Measurements from ENCODE around the gene SHKBP1.
"Not testable (repeated sequence)": the region's sequence is repeated elsewhere in the genome, so short reads cannot be mapped to it uniquely, and the experiment has no call there.

SHKBP1 gene

DNA sequence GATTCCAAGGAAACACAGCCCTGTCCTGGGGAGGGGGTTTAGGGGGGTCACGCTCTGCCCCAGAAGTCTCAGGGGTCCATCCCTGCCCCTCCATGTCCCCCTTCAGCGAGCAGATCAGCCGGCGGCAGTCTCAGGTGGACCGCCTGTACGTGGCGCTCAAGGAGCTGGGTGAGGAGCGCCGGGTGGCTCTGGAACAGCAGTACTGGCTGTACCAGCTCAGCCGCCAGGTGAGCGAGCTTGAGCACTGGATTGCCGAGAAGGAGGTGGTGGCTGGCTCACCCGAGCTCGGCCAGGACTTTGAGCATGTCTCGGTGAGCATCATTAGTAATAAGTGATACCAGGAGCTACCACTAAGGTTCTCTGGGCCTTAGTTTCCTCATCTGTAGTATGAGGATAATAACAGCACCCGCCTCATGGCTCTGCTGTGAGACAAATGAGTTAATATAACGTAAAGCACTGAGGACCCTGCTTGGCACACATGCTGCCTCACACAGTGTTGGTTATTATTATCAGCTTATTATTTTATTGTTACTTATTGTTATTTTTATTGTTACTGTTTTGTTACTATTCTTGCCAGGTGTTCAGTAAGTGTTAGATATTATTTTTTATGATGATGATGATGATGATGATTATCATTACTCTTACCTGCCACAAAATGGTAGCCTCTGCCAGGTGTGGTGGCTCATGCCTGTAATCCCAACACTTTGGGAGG lies 20.5 kb upstream of the SHKBP1 start:
- DNase-seq (ENCODE audit: extremely low read depth in 1 of 2, low read depth in 1 of 2) = no peak

DNA sequence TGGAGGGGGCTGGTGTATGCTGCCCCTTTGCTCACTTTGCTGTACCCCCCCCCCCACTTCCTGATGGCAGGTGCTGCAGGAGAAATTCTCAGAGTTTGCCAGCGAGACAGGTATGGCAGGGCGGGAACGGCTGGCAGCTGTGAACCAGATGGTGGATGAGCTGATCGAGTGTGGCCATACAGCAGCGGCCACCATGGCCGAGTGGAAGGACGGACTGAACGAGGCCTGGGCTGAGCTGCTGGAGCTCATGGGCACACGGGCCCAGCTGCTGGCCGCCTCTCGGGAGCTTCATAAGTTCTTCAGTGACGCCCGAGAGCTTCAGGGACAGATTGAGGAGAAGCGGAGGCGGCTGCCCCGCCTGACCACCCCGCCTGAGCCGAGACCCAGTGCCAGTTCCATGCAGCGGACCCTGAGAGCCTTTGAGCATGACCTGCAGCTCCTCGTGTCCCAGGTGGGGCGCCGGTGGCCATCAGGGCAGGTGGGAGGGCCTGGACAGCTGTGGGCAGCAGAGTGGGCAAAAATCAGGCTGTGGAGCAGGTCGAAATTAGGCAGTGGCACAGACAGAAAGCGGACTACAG lies 19.6 kb upstream of the SHKBP1 start:
- no peak for DNase-seq (ENCODE audit: extremely low read depth in 1 of 2, low read depth in 1 of 2)

DNA sequence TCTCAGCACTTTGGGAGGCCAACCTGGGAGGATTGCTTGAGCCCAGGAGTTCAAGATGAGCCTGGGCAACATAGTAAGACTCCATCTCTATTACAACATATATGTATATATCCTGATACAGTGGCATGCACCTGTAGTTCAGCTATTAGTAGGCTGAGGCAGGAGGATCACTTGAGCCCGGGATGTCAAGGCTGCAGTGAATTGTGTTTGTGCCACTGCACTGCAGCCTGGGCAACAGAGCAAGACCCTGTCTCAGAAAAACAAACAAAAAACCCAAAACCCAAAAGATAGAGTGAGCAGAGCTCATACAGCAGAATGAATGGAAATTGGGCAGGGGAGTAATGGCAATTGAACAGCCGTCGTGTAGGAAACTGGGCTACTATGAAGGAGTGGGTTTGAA lies 17.3 kb upstream of the SHKBP1 start:
- no peak for DNase-seq (ENCODE audit: extremely low read depth in 1 of 2, low read depth in 1 of 2)

DNA sequence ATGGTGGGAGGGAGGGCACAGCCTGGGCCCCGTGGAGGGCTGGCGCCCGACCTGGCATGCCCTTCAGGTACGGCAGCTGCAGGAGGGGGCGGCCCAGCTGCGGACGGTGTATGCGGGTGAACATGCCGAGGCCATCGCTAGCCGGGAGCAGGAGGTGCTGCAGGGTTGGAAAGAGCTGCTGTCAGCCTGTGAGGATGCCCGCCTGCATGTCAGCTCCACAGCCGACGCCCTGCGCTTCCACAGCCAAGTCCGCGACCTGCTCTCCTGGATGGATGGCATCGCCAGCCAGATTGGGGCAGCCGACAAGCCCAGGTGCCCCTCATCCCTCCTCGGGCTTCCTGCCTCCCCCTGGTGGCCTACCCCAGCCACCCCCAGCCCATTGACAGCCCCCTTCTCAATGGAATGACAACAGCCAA lies 16.6 kb upstream of the SHKBP1 start:
- no peak for DNase-seq (ENCODE audit: extremely low read depth in 1 of 2, low read depth in 1 of 2)

DNA sequence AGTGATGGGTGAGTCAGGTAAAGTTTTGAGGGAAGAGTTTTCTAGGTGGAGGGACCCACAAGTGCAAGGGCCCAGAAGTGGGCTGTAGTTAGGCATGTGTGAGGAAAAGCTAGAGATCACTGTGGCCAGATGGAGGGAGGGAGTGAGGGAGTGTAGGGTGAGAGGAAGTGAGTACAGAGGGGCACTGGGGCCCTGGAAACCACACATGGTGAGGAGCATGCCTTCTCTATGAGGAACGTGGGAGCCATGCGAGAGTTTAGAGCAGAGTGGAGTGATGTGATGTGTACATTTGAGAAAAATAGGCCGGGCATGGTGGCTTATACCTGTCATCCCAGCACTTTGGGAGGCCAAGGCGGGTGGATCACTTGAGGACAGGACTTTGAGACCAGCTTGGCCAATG lies 14.7 kb upstream of the SHKBP1 start:
- no peak for DNase-seq (ENCODE audit: extremely low read depth in 1 of 2, low read depth in 1 of 2)

DNA sequence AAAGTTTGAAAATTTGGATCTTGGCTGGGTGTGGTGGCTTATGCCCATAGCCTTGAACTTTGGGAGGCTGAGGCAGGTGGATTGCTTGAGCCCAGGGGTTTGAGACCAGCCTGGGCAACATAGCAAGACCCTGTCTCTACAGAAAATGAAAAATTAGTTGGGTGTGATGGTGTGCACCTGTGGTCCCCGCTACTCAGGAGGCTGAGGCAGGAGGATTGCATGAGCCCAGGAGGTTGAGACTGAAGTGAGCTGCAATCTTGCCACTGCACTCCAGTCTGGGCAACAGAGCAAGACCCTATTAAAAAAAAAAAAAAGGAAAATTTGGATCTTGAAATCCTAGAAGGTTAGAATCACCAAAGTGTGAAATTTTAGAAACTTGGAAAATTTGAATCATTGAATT lies 12.1 kb upstream of the SHKBP1 start:
- DNase-seq (ENCODE audit: extremely low read depth in 1 of 2, low read depth in 1 of 2) = not testable (repeated sequence)

DNA sequence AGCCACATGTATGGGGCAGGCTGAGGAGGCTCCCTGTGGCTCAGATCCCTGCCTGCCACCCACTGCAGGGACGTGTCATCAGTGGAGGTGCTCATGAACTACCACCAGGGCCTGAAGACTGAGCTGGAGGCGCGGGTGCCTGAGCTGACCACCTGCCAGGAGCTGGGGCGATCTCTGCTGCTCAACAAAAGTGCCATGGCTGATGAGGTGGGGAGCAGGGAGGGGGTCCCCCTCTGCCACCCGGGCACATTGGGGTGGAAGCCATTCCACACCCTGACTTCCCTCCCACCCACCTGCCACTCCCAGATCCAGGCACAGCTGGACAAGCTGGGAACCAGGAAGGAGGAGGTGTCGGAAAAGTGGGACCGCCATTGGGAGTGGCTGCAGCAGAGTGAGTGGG lies 11.3 kb upstream of the SHKBP1 start:
- DNase-seq (ENCODE audit: extremely low read depth in 1 of 2, low read depth in 1 of 2) = no peak

DNA sequence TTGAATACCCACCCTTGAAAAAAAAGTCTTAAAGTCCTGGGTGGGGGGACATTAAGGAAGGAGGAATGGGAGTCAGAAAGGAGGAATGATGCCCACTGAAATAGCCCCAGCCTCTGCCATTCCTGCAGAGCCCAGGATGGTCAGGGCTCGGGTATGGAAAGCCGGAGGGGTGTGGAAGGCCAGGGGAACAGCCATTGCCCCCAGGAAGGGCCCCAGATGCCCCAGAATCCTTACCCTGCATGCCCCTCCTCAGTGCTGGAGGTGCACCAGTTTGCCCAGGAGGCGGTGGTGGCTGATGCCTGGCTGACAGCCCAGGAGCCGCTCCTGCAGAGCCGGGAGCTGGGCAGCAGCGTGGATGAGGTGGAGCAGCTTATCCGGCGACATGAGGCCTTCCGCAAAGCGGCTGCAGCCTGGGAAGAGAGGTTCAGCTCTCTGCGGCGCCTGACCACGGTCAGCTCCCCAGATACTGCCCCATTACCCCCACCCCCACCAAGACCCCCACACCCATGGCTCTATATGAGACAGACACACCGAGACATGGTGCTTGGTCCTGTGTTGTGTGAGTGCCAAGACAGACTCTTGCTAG lies 10.7 kb upstream of the SHKBP1 start:
- no peak for DNase-seq (ENCODE audit: extremely low read depth in 1 of 2, low read depth in 1 of 2)

DNA sequence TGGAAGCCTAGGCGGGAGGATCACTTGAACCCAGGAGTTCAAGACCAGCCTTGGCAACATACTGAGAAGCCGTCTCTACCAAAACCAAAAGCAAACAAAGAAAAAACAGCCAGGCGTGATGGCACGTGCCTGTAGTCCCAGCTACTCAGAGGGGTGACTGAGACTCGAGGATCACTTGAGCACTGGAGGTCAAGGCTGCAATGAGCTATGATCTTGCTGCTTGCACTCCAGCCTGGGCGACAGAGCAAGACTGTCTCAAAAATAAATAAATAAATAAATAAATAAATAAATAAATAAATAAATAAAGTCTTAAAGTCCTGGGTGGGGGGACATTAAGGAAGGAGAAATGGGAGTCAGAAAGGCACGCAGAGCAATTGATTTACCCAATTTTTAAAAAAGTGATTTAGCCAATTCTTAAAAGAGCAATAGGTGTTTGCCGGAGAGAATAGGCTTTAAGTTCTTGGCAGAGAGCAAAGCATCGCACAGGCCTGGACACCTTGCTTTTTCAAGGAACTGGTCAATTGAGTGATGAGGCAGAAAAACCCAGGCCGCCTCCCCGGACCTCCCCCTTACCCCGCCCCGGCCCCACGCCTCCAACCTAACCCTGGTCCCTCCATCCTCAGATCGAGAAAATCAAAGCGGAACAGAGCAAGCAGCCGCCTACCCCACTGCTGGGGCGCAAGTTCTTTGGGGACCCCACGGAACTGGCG lies 9.5 kb upstream of the SHKBP1 start:
- no peak for DNase-seq (ENCODE audit: extremely low read depth in 1 of 2, low read depth in 1 of 2)

DNA sequence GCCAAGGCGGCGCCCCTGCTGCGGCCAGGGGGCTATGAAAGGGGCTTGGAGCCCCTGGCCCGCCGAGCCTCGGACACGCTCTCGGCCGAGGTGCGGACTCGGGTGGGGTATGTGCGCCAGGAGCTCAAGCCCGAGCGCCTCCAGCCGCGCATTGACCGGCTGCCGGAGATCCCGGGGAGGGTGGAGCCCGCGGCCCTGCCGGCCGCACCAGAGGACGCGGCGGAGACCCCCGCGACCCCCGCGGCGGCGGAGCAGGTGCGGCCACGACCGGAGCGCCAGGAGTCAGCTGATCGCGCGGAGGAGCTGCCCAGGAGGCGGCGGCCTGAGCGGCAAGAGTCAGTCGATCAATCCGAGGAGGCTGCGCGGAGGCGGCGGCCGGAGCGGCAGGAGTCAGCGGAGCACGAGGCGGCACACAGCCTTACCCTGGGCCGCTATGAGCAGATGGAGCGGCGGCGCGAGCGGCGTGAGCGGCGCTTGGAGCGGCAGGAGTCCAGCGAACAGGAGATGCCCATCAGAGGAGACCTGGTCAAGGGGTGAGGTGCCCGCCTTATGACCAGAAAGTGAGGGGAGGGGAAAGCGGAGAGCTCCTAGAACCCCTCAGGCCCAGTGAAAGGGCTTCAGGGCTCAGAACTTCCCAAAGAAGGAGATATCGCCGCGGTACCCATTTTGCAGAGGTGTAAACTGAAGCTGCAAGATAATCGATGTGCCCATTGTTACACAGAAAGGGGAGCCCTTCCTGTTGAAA lies 8.8 kb upstream of the SHKBP1 start:
- DNase-seq (ENCODE audit: extremely low read depth in 1 of 2, low read depth in 1 of 2) = no peak

DNA sequence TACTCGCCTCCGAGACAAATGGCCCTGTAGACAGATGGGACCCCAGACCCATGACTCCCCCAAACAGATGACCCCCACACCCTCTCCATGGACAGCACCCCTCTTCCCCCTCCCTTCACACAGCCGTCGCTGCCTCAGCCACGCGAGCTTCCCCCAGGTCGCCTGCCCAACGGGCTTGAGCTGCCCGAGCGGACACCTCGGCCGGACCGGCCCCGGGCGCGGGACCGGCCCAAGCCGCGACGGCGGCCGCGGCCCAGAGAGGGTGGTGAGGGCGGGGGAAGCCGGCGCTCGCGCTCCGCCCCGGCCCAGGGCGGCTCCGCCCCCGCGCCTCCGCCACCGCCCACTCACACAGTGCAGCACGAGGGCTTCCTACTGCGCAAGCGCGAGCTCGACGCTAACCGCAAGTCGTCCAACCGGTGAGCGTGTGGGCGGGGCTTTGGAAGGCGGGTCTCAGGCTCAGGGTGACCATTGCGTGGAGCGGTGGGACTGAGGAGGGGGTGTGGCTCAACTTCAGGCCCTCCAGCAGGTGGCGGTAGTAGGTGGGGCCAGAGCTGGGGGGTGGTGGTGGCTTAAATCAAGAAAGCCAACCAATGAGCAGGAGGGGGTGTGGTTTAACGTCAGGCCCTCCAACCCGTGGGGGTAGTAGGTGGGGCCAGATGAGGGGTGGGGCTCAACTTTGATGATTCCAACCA lies 6.2 kb upstream of the SHKBP1 start:
- peak; percentile 86 to 92 for DNase-seq (ENCODE audit: extremely low read depth in 1 of 2, low read depth in 1 of 2)

DNA sequence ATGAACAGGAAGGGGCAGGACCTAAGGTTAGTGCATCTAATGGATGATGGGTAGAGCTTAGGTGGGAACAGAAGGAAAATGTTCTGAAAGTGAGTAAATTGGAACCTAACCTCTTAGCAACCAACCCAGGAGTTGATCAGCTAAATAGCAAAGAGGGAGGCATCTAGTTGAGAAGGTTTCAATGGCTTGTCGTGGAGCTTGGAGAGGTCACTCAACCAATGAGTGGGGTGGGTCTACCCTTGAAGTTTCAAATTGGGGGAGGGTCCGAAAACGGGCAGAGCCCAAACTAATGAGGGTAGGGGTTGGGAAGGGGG lies 5.7 kb upstream of the SHKBP1 start:
- DNase-seq (ENCODE audit: extremely low read depth in 1 of 2, low read depth in 1 of 2) = no peak

DNA sequence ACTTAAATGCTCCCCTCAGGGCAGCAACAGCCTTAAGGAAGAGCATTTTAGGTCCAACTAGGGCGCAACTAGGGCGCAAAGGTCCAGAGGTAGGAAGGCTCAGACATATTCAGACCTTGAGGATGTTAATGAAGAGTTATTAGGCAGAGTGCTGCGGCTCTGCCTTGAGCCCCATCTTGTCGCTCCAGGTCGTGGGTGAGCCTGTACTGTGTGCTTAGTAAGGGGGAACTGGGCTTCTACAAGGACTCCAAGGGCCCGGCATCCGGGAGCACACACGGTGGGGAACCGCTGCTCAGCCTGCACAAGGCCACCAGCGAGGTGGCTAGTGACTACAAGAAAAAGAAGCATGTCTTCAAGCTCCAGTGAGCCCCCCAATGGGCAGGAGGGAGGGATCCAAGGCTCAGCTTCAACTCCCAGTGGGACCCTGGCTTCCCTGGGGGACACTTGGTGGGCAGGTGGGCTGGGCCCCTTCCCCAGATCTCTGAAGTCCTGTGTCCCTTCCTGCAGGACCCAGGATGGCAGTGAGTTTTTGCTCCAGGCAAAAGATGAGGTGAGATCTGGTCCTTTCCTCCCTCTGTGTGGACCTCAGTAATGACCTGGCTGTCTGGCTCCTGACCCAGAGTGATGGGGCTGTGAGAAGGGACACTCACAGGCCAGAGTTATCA lies 4.7 kb upstream of the SHKBP1 start:
- no peak for DNase-seq (ENCODE audit: extremely low read depth in 1 of 2, low read depth in 1 of 2)

DNA sequence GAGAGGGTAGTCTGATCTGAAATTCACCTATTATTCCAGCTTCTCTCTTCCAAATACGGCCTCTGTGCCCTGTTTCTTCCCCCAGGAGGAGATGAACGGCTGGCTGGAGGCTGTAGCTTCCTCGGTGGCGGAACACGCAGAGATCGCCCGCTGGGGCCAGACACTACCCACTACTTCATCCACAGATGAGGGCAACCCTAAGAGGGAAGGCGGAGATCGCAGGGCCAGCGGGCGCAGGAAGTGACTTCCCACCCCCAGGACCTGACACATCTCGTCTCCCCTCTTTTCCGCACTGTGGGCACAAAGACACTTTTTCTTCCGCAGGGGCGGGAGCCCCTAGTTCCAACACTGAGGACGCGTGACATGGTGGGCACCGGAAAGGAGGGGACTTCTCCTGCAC lies 1.3 kb upstream of the SHKBP1 start:
- no peak for DNase-seq (ENCODE audit: extremely low read depth in 1 of 2, low read depth in 1 of 2)

DNA sequence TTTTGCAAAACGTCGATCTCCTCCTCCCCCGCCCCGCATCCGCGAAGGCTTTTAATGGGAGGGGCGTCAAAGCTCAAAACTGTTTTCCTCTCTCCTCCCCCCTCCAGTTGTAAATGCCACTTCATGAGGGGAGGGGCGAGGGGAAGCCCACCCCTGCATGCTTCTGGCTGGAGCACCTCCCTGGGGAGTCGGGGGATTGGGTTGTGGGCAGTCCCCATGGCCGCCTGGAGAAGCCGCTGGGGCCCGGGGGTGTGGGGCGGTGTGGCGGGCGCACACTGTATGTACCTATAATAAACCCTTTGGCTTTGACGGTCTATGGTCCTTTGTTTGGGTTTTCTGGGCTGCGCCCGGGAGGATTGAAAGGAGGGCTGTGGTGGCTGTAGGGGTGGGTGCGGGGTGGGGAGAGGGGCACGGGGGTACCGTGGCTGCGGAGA lies 505 bp upstream of the SHKBP1 start:
- DNase-seq (ENCODE audit: extremely low read depth in 1 of 2, low read depth in 1 of 2) = no peak

DNA sequence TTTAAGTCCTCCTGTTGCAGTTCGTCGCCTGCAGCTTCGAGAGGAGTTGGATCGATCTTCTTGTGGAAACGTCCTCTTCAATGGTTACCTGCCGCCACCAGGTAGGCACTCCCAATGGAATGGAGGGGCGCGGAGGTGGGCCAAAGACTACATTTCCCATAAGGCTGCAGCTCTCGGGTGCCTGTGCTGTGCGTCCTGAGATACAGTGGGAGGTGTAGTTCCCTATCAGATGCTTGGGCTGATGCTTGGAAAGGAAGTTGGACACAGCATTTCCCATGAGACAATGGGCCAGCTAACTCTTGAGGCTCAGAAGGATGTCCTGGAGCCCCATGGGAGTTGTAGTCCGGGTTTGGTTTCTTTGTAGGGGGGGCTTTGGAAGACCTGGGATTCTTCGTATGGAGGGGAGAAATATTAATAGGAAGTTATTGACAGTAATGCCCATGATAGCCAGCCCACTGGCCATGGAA lies 1.8 kb downstream of the SHKBP1 start:
- DNase-seq (ENCODE audit: extremely low read depth in 1 of 2, low read depth in 1 of 2) = no peak

DNA sequence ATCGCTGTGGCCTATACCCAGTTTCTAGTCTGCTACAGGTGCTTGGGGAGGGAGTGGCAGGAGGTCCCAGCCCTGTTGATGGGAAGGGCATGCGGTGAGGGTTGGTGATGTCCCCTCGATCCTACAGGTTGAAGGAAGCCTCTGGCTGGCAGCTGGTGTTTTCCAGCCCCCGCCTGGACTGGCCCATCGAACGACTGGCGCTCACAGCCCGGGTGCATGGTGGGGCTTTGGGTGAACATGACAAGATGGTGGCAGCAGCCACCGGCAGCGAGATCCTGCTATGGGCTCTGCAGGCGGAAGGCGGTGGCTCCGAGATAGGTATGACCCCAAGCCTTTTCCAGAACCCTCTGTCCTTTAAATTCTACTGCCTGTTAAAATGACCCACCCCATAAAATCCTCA lies 3.9 kb downstream of the SHKBP1 start:
- no peak for DNase-seq (ENCODE audit: extremely low read depth in 1 of 2, low read depth in 1 of 2)

DNA sequence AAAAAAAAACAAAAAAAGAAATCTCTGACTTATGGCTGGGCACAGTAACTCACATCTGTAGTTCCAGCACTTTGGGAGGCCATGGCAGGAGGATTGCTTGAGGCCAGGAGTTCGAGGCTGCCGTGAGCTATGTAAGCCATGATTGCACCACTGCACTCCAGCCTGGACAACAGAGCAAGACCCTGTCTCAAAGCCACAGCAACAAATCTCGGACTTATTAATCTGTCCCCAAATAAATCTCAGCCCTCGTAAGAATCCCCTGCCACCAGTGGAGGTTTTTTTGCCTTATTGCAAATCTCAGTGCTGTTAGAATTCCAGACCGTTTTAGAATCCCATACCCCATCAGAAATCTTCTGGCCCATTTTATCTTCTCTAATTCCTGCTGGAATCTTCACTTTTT lies 4.9 kb downstream of the SHKBP1 start:
- no peak for DNase-seq (ENCODE audit: extremely low read depth in 1 of 2, low read depth in 1 of 2)

DNA sequence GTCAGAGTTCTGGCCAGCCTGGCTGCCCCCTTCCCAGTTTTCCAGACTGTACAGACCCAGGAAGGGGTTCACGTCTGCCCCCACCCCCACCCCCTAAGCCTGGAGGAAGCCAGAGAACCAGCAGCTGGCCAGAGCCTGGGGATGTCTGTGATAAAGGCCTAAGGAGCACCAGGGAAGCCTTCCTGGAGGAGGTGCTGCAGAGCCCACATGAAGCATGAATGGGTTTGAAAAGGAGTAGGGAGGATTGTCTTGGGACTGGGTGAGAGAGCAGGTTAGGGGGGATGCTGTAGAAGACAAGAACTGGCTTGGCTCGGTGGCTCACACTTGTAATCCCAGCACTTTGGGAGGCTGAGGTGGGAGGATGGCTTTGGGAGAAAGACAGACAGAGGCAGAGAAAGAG lies 5.8 kb downstream of the SHKBP1 start:
- DNase-seq (ENCODE audit: extremely low read depth in 1 of 2, low read depth in 1 of 2) = no peak

DNA sequence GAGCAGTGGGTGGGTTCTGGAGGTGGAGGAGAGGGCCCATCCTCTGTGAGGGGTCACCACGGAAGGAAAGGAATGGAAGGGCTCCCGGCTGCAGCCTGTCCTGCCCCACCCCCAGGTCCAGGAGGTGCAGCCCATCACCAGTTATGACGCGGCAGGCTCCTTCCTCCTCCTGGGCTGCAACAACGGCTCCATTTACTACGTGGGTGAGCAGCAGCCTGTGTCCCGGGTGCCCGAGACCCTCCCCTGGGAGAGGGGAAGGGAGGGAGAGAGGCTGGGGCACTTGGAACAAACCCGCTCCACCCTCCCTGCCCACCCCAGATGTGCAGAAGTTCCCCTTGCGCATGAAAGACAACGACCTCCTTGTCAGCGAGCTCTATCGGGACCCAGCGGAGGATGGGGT lies 6.6 kb downstream of the SHKBP1 start:
- no peak for DNase-seq (ENCODE audit: extremely low read depth in 1 of 2, low read depth in 1 of 2)
